Inflammatory macrophage treated with lipopolysaccharide for 4 hours (primary cell): ENCODE data around the gene FAM131B.
A peak's percentile ranks its signal among the peaks of the same experiment; 100 is the strongest.

Experiments
- DNase-seq: peaks from one replicate; pipeline ENCODE4 v3.0.0-alpha.2; 2020

The FAM131B gene

GRCh38 chr7:143356414-143357050 lies 6.0 kb downstream of the FAM131B start:
- DNase-seq: no peak

GRCh38 chr7:143355450-143356385 lies 6.8 kb downstream of the FAM131B start:
- no peak for DNase-seq

DNA sequence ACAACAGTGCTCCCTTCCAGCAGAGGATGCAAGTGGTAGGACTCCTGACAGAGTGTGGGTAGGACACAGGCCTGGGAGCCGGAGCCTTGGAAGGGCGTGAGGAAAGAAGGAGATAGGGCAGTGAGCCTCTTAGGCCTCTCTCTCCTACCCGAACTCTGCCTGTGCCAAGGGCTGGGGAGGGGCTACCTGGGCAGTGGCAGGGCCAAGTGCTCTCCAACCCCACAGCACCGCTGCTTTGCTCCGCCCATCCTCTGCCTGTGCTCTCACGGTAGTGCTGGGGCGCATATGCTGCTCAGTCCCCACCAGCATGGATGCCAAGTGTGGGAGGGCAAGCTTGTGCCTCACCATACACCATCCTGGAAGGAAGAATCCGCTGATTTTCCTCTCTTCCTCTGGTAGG lies 7.5 kb downstream of the FAM131B start:
- no peak for DNase-seq

GRCh38 chr7:143354376-143354775 lies 8.1 kb downstream of the FAM131B start:
- DNase-seq: no peak

DNA sequence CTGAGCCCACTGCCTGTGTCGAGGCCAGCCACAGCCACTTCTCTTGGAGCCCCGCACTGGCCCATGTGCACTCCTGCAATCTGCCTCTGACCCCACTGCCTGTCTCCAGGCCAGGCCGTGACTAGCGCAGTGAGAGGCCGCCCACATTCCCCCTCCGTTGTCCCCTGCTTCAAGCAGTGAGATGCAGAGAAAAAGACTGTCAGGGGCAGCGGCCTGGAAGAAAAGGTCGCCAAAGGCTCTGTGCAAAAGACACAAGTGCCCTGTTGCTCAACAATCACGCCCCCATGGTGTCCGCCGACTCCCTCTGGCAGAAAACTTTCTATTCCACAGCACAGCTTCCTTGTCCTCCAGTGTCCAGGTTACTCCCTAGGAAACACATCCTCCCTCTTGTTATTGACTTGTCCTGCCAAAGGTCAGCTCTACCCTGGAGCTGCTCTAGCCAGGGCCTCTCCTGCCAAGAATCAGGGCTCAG lies 9.9 kb downstream of the FAM131B start:
- DNase-seq: no peak

DNA sequence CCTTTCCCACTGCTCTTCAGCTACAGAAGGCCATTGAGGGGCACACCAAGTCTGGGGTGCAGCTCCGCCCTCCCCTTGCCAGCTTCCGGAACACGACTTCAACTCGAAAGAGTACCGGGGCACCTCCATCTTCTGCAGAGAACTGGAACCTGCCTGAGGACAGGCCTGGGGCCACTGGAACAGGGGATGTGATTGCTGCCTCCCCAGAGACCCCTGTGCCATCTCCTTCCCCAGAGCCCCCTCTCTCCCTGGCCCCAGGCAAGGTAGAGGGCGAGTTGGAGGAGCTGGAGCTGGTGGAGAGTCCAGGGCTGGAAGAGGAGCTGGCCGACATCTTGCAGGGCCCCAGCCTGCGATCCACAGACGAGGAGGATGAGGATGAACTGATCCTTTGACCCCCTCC lies 10.9 kb downstream of the FAM131B start:
- DNase-seq: no peak

- no peak for DNase-seq
Measured at GRCh38 chr7:143351060-143351459, 11.5 kb downstream of the FAM131B start.

DNA sequence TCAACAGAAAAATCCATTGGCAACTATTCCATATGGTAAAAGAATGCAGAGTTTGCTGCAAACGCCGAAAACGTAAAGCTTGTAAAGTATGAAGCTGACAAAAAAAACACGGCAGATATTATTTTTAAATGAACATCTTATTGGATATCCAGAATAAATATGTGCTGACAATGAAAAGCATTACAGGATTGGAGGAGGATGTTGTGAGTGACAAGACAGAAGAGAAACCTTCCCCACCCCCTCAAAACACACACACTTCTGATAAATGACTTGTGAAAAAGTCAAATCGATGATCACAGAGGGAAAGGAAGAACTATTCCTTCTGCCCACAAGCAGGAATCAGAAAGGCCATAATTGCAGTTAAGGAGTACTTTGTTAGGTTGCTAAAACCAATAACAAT lies 14.6 kb downstream of the FAM131B start:
- DNase-seq: no peak

GRCh38 chr7:143346018-143346417 lies 16.5 kb downstream of the FAM131B start:
- no peak for DNase-seq

GRCh38 chr7:143345428-143345900 lies 17.0 kb downstream of the FAM131B start:
- DNase-seq: peak; percentile 49

DNA sequence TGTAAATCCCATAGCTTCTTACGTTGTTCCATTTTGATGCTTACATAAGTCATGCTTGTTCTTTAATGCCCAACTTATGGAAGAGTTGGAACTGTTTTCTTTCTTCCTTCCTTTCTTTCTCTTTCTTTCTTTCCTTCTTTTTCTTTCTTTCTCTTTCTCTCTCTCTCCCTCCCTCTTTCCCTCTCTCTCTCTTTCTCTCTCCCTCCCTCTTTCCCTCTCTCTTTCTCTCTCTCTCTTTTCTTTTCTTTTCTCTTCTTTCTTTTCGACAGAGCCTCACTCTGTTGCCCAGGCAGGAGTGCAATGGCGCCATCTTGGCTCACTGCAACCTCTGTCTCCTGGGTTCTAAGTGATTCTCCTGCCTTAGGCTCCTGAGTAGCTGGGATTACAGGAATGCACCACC lies 18.9 kb downstream of the FAM131B start:
- DNase-seq: no peak

GRCh38 chr7:143341842-143342241 lies 20.7 kb downstream of the FAM131B start:
- no peak for DNase-seq

DNA sequence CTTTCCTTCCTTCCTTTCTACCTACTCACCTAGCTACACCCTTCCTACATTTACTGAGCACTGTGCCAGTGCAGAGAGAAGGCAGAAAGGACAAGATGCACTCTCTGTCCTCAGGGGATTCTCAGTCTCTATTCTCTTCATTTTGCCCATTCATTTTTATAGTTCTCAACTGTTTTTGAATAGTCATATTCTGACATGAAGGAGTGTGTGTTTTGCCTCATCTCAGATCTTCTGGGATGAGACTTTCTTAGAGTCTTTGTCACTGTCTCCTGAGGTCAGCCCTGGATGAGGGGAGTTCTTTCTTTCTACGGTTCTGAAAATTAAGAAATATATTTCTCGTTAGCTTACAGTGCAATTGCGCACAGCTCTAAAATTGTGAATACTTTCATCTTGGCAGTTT lies 25.3 kb downstream of the FAM131B start:
- DNase-seq: no peak

- no peak for DNase-seq
Measured at GRCh38 chr7:143334244-143334643, 28.3 kb downstream of the FAM131B start.

DNA sequence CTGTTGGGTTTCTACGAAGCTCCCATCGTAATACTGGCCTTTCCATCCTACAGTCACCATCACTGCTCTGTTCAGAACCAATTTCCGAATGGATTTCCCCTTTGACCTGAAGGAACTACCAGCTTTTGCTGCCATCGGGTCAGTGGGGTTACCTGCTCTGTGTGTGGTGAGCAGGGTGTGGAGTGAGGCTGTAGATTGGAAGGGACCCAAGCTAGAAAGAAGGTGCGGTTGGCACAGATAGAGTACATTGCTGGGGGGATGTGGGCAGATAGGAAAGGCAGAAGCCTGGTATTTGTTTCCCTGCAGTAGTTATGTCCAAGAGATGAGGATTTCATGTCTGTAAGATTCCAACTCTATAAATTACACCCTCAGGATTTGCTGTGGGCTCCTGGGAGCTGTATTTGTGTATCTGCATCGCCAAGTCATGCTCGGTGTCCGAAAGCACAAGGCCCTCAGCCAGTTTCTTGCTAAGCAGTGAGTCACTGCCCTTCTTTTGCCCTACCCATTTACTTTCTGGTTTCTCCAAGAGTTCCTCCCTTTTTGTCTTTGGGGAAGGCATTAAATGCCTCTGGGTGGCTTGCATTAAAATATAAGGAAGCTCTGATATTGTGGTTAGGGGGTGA lies 31.2 kb downstream of the FAM131B start:
- DNase-seq: peak; percentile 76

DNA sequence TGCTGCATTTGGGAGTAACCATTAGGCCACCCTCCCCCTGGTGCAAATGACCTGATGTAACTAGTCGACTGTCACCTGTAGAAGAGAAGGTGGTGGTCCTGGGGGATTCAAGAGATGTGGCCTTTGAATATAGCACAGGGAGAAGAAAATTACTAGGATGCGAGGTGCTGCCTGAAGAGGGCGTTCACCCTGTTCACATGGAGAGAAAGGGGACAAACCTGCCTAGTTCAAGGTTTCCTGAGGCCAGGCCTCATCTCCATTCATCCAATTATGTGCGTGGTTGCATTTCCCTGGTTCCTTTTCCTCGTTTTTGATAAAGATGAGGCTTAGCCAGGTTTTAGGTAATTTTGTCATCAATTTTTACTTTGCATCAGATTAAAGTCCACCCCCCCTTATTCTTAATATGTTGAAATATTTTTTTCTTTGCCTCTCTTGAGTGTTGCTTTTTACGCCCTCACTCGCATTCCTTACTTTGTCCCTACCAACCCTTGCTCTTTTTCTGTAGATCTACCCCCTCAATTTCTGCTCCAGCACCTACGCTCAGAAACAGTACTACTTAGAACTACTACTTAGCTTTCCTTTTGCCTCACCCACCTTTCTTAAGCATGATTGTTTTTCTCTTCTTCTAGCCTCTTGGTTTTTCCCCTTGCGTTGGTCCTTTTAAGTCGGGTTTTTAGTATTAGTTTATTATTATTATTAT lies 32.9 kb downstream of the FAM131B start:
- no peak for DNase-seq

- DNase-seq: no peak
Measured at GRCh38 chr7:143327903-143328302, 34.6 kb downstream of the FAM131B start.

DNA sequence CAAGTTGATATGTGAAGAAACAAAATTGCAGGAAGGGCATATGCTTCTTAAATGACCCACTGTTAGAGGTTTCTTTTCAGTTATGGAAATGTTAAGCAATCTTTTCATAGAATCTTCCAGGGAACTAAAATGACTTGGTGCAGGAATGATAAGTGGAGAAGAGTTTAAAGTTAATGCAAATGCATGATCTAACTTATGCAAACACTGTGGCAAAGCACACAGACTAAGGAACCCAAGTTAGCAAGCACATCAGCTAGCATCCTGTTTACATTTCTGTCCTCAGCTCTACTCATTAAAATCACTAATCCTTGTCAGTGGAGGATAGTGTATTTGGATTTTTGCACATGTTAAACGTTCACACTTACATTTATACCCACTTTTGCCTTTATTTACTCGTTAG lies 37.3 kb downstream of the FAM131B start:
- peak; percentile 30 for DNase-seq

DNA sequence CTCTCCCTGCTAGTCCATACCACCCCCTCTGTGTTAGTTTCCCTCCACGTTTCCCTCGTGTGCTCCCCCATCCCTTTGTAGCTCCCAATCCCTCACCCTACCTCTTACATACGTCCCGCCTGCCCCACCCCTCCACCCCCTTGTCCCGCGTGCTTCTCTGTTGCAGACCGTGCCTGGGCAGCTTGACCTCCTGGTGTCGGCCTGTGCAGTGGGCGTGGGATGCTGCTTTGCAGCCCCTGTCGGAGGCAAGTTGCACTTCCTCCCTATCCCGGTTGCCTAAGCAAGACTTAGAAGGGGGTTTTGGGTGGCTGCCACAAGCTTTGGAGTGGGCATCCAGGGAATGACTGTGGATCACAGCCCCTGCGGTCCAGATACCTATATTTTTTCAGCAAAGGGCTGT lies 38.9 kb downstream of the FAM131B start:
- peak; percentile 68 for DNase-seq

DNA sequence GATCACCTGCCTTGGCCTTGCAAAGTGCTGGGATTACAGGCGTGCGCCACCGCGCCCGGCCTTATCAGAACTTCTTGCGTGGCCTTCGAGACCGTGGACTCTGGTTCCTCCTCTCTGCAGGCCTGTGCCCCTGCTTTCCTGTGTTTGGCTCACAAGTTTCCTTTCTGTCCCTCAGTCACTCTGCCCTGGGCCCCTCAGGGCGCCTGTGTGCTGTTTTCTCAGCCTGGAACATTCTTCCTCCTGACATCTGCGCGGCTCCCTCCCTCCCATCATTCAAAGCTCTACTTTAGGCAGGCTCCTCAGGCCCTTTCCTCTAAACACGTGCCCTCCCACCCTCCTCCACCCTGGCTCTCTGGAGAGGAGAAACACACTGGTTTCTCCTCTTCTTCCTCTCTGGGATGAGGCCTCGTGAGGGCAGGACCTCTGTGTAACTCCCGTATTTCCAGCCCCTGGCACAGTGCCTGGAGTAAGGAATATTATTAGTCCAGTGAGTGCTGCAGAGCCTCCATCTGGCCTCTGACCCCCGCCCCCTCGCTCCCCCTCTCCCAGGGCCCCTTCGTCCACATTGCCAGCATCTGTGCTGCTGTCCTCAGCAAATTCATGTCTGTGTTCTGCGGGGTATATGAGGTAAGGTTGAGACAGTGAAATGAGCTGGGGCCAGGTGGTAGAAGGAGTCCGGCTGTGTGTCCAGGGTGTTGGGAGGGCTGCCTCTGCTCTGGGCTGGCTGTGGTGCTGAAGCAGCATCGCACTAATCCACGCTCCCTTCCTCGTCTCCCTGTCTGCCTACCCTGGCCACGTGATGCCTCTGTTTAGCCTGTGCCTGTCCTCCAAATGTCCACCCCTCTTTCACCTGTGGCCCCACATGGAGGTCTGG lies 39.5 kb downstream of the FAM131B start:
- DNase-seq: no peak

DNA sequence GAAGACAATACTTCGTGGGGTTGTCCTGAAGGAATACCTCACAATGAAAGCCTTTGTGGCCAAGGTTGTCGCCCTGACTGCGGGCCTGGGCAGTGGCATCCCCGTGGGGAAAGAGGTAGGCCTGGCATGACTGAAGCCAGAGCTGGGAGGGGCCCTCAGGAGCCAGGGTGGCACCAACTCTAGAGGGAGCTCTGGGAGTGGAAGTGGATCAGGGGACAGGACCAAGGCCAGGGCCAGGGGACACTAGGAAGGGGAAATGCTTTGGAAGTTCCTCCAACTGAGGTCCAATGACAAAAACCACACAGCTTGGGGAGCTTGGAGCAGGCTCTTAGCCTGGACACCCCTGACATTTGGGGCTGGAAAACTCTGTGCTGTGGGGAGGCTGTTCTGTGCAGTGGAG lies 40.8 kb downstream of the FAM131B start:
- peak; percentile 73 for DNase-seq

DNA sequence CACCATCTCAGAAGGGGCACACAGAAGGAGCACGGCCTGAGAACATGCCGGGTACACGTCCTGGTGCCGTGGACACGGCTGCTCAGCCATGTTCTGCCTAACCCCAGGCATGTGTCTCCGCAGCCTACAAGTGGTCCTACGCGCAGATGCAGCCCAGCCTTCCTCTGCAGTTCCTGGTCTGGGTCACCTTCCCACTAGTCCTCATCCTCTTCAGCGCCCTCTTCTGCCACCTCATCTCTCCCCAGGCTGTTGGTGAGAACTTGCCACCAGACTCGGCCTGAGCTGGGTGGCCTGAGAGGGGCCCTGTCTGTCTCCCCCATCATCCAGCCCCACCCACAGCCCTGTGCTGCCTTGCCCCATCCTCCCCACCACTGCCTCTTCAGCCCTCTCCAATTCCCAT lies 41.3 kb downstream of the FAM131B start:
- DNase-seq: no peak
